GM23338 (cell line): ENCODE results near the gene TNFRSF12A. TPM values are rescaled to one million over a fixed set of nuclear protein-coding genes. Genes with fewer than 3 reads are reported as not detected.

ENCODE experiments used
- ATAC-seq: fragments of 200-7000 bp; cut with Tn5 transposase; 3 replicates; pipeline ENCODE4 v1.9.1; 2020
- DNase-seq: peaks from one replicate; pipeline ENCODE4 v3.0.0-alpha.2; 2015; ENCODE audit warnings: low spot score
- H2AFZ ChIP-seq: fragments of 200-600 bp; sonication (generic); 2 replicates; pipeline ENCODE4 v1.8.0; 2016; ENCODE audit warnings: antibody characterized with exemption, mild to moderate bottlenecking, moderate library complexity
- H3F3A ChIP-seq: fragments of 200-600 bp; sonication (generic); replicated peaks from 2 replicates; pipeline ENCODE4 v1.8.0; 2017; ENCODE audit warnings: antibody characterized with exemption, mixed run types, low read depth
- H3K27ac ChIP-seq: fragments of 200-600 bp; sonication (generic); 2 replicates; pipeline ENCODE4 v1.6.1; 2016; ENCODE audit warnings: low read depth
- H3K27me3 ChIP-seq: fragments of 200-600 bp; sonication (generic); 2 replicates; pipeline ENCODE4 v1.8.0; 2016; ENCODE audit warnings: mild to moderate bottlenecking, mixed run types, moderate library complexity; ENCODE audit not compliant: insufficient read depth
- H3K36me3 ChIP-seq: fragments of 200-600 bp; sonication (generic); 2 replicates; pipeline ENCODE4 v1.8.0; 2016; ENCODE audit warnings: mild to moderate bottlenecking; ENCODE audit not compliant: insufficient read depth
- H3K4me1 ChIP-seq: fragments of 200-600 bp; sonication (generic); 2 replicates; pipeline ENCODE4 v1.8.0; 2016; ENCODE audit warnings: mild to moderate bottlenecking, moderate library complexity; ENCODE audit not compliant: insufficient read depth
- H3K4me2 ChIP-seq: fragments of 200-600 bp; sonication (generic); 2 replicates; pipeline ENCODE4 v1.7.1; 2017; ENCODE audit warnings: mixed run types
- H3K4me3 ChIP-seq: fragments of 200-600 bp; sonication (generic); 2 replicates; pipeline ENCODE4 v1.6.1; 2016; ENCODE audit warnings: mixed run types
- H3K79me2 ChIP-seq: fragments of 200-600 bp; sonication (generic); replicated peaks from 2 replicates; pipeline ENCODE4 v1.8.0; 2017; ENCODE audit warnings: mild to moderate bottlenecking; ENCODE audit not compliant: insufficient read depth
- H3K9me2 ChIP-seq: fragments of 200-600 bp; sonication (generic); 2 replicates; pipeline ENCODE4 v1.8.0; 2017; ENCODE audit not compliant: insufficient read depth
- H4K20me1 ChIP-seq: fragments of 200-600 bp; sonication (generic); replicated peaks from 2 replicates; pipeline ENCODE4 v1.8.0; 2017; ENCODE audit warnings: mild to moderate bottlenecking; ENCODE audit not compliant: insufficient read depth
- H3K27ac Mint-ChIP-seq: 2 replicates; pipeline ENCODE4 v1.8.0; 2020; ENCODE audit warnings: inconsistent platforms, mild to moderate bottlenecking, moderate library complexity, mixed read lengths
- H3K27me3 Mint-ChIP-seq: 3 replicates; pipeline ENCODE4 v1.8.0; 2022; ENCODE audit warnings: low read depth, mild to moderate bottlenecking, moderate library complexity, mixed read lengths, inconsistent platforms; ENCODE audit not compliant: insufficient read depth, poor library complexity
- H3K36me3 Mint-ChIP-seq: 3 replicates; pipeline ENCODE4 v1.8.0; 2021; ENCODE audit warnings: low read depth, mild to moderate bottlenecking, inconsistent platforms, moderate library complexity, mixed read lengths
- H3K4me1 Mint-ChIP-seq: 3 replicates; pipeline ENCODE4 v1.8.0; 2020; ENCODE audit warnings: mild to moderate bottlenecking, inconsistent platforms, mixed read lengths
- H3K4me3 Mint-ChIP-seq: 3 replicates; pipeline ENCODE4 v1.8.0; 2021; ENCODE audit warnings: moderate library complexity, mild to moderate bottlenecking, inconsistent platforms, mixed read lengths
- H3K9me3 Mint-ChIP-seq: 3 replicates; pipeline ENCODE4 v1.8.0; 2020; ENCODE audit warnings: moderate library complexity, mild to moderate bottlenecking, inconsistent platforms, mixed read lengths
- CREB1 ChIP-seq: fragments of 250-450 bp; sonication (Bioruptor Pico); IDR thresholded peaks from 2 replicates; pipeline ENCODE4 v1.5.0; 2020; ENCODE audit warnings: low read depth, mild to moderate bottlenecking, moderate library complexity
- JUNB ChIP-seq: IDR thresholded peaks from one replicate; pipeline ENCODE4 v1.6.1; 2016; ENCODE audit warnings: antibody characterized with exemption; ENCODE audit not compliant: unreplicated experiment
- POLR2AphosphoS5 ChIP-seq: IDR thresholded peaks from 2 replicates; pipeline ENCODE4 v1.6.1; 2016; ENCODE audit warnings: antibody characterized with exemption, low read depth
- ZNF114 ChIP-seq: fragments of 250-450 bp; sonication (Bioruptor Pico); IDR thresholded peaks from 2 replicates; pipeline ENCODE4 v1.5.0; 2020; ENCODE audit warnings: mild to moderate bottlenecking, moderate library complexity
- polyA plus RNA-seq: library from polyadenylated mRNA; unstranded; fragments of >200 nt; fragmentation: Nextera tagmentation; extraction: Ambion mirVana; gene quantifications from 2 replicates; pipeline ENCODE4 v1.2.1, GENCODE V29; 2016
- total RNA-seq: library from RNA; depleted of rRNA; stranded (reverse); fragments of >200 nt; shearing (Covaris generic); gene quantifications from 2 replicates; pipeline ENCODE4 v1.2.3, GENCODE V29; 2014
- TF ChIP-seq, protein P1 (sequence below): IDR thresholded peaks from one replicate; pipeline ENCODE4 v1.6.1; 2018; ENCODE audit warnings: antibody characterized with exemption; ENCODE audit not compliant: unreplicated experiment
- TF ChIP-seq, protein P2 (sequence below): IDR thresholded peaks from 2 replicates; pipeline ENCODE4 v1.6.1; 2016; ENCODE audit warnings: antibody characterized with exemption
- TF ChIP-seq, protein P3 (sequence below): fragments of 250-450 bp; sonication (Bioruptor Pico); IDR thresholded peaks from 2 replicates; pipeline ENCODE4 v1.5.0; 2020; ENCODE audit warnings: mild to moderate bottlenecking, moderate library complexity

Gene TNFRSF12A
- total and polyA plus RNA-seq, 2 experiments from 2014 or later = 78.0 to 152 TPM

DNA sequence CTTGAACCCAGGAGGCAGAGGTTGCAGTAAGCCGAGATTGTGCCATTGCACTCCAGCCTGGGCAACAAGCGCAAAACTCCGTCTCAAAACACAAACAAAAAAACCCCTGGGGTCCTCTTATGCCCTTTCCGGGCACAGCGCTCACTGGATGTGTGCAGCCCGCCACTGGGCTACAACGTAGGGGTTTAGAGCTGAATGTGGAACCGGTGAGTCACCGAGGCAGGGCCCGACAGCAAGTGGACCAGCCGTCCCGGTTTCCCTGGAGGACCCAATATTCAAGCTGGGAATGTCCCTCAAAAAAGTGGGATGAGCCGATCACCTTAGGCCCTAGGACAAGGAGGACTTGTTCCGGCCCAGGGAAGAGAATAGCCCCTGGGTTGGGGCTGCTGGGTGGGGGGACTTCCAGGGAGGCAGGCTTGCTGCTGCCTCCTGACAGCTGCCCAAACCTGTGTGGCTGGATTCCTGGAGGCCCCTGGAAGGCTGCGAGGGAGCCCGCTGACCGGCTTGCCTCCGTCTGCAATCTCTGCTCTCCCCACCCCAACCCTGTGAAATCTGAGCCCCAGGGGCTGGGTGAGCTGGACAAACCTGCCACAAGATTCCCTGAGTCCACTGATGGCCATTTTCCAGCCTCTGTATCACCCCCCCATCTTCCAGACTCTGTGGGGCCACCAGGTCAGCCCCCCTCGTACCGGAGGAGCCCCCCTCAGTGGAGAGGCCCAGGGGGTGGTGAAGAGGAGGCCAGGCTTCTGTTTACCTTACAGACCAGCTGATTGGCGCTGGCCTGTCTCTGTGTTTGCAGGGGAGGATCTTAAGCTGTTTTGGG is 10.4 kb upstream of the TNFRSF12A start:
- Histone ChIP-seq H3K4me1 (peaks cover 82% of the 10 kb centered on the region), H3K4me3 (peak overlapping the region; percentile 55), H3K27ac (peak overlapping the region; percentile 100), H3F3A (peaks cover 58% of the 10 kb centered on the region), H3K27me3 (peaks cover 11% of the 10 kb centered on the region), H3K79me2 (no peaks in the 10 kb centered on the region; the same call in 1 of the 2 replicates), H3K4me2 (peak overlapping the region; percentile 84), H2AFZ (no peak overlapping the region), H4K20me1 (peaks cover 1% of the 10 kb centered on the region; the same call in 1 of the 2 replicates), H3K36me3 (no peaks in the 10 kb centered on the region), H3K9me2 (no peaks in the 10 kb centered on the region)
- TF ChIP-seq, protein P1, sequence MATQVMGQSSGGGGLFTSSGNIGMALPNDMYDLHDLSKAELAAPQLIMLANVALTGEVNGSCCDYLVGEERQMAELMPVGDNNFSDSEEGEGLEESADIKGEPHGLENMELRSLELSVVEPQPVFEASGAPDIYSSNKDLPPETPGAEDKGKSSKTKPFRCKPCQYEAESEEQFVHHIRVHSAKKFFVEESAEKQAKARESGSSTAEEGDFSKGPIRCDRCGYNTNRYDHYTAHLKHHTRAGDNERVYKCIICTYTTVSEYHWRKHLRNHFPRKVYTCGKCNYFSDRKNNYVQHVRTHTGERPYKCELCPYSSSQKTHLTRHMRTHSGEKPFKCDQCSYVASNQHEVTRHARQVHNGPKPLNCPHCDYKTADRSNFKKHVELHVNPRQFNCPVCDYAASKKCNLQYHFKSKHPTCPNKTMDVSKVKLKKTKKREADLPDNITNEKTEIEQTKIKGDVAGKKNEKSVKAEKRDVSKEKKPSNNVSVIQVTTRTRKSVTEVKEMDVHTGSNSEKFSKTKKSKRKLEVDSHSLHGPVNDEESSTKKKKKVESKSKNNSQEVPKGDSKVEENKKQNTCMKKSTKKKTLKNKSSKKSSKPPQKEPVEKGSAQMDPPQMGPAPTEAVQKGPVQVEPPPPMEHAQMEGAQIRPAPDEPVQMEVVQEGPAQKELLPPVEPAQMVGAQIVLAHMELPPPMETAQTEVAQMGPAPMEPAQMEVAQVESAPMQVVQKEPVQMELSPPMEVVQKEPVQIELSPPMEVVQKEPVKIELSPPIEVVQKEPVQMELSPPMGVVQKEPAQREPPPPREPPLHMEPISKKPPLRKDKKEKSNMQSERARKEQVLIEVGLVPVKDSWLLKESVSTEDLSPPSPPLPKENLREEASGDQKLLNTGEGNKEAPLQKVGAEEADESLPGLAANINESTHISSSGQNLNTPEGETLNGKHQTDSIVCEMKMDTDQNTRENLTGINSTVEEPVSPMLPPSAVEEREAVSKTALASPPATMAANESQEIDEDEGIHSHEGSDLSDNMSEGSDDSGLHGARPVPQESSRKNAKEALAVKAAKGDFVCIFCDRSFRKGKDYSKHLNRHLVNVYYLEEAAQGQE = peak; percentile 33
- peak; percentile 64; the same call in 1 of the 2 replicates for TF ChIP-seq POLR2AphosphoS5
- 0 out of 2 replicates have a peak, but pooled peaks have one; percentile 17 for TF ChIP-seq CREB1
- TF ChIP-seq, protein P2, sequence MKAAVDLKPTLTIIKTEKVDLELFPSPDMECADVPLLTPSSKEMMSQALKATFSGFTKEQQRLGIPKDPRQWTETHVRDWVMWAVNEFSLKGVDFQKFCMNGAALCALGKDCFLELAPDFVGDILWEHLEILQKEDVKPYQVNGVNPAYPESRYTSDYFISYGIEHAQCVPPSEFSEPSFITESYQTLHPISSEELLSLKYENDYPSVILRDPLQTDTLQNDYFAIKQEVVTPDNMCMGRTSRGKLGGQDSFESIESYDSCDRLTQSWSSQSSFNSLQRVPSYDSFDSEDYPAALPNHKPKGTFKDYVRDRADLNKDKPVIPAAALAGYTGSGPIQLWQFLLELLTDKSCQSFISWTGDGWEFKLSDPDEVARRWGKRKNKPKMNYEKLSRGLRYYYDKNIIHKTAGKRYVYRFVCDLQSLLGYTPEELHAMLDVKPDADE = 0 out of 2 replicates have a peak, but pooled peaks have one; percentile 17
- TF ChIP-seq ZNF114 (CRISPR knock-in tag) = no peak
- Mint-ChIP-seq H3K27ac (peak overlapping the region; percentile 100), H3K27me3 (peaks cover 54% of the 10 kb centered on the region), H3K4me1 (peaks cover 66% of the 10 kb centered on the region), H3K4me3 (peak overlapping the region; percentile 82), H3K36me3 (peaks cover 18% of the 10 kb centered on the region), H3K9me3 (no peaks in the 10 kb centered on the region)
- peak; percentile 97 for DNase-seq
- ATAC-seq = peak; percentile 20

DNA sequence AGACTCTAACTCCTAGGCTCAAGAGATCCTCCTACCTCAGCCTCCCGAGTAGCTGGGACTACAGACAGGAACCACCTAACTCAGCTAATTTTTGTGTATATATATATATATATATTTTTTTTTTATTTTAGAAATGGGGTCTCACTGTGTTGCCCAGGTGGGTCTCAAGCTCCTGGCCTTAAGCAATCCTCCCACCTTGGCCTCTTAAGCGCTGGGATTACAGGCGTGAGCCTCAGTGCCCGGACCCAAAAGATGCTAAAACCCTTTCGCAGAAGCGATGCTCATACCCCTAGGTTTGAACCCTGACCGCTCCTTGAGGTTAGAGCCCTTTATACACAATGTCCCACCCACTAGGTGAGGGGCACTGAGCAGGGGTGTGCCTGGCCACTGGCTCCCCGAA is 9.7 kb upstream of the TNFRSF12A start:
- Mint-ChIP-seq H3K4me1 (peaks cover 74% of the 10 kb centered on the region), H3K27ac (peak overlapping the region; percentile 85; the same call in 1 of the 2 replicates), H3K36me3 (peaks cover 26% of the 10 kb centered on the region), H3K9me3 (no peaks in the 10 kb centered on the region), H3K27me3 (peaks cover 55% of the 10 kb centered on the region), H3K4me3 (peak overlapping the region; percentile 82; the same call in 1 of the 3 replicates)
- Histone ChIP-seq H2AFZ (no peak overlapping the region), H3K27ac (peak overlapping the region; percentile 100), H3K27me3 (peaks cover 11% of the 10 kb centered on the region), H3K4me1 (peaks cover 84% of the 10 kb centered on the region), H3K4me3 (peak overlapping the region; percentile 55; the same call in 1 of the 2 replicates), H3K79me2 (no peaks in the 10 kb centered on the region; the same call in 1 of the 2 replicates), H3K36me3 (no peaks in the 10 kb centered on the region), H3K9me2 (no peaks in the 10 kb centered on the region), H4K20me1 (peaks cover 8% of the 10 kb centered on the region), H3K4me2 (peak overlapping the region; percentile 88), H3F3A (peaks cover 58% of the 10 kb centered on the region)
- ATAC-seq (no peak), DNase-seq (no peak)
- TF ChIP-seq POLR2AphosphoS5 (no peak), JUNB (no peak)
- TF ChIP-seq, protein P3, sequence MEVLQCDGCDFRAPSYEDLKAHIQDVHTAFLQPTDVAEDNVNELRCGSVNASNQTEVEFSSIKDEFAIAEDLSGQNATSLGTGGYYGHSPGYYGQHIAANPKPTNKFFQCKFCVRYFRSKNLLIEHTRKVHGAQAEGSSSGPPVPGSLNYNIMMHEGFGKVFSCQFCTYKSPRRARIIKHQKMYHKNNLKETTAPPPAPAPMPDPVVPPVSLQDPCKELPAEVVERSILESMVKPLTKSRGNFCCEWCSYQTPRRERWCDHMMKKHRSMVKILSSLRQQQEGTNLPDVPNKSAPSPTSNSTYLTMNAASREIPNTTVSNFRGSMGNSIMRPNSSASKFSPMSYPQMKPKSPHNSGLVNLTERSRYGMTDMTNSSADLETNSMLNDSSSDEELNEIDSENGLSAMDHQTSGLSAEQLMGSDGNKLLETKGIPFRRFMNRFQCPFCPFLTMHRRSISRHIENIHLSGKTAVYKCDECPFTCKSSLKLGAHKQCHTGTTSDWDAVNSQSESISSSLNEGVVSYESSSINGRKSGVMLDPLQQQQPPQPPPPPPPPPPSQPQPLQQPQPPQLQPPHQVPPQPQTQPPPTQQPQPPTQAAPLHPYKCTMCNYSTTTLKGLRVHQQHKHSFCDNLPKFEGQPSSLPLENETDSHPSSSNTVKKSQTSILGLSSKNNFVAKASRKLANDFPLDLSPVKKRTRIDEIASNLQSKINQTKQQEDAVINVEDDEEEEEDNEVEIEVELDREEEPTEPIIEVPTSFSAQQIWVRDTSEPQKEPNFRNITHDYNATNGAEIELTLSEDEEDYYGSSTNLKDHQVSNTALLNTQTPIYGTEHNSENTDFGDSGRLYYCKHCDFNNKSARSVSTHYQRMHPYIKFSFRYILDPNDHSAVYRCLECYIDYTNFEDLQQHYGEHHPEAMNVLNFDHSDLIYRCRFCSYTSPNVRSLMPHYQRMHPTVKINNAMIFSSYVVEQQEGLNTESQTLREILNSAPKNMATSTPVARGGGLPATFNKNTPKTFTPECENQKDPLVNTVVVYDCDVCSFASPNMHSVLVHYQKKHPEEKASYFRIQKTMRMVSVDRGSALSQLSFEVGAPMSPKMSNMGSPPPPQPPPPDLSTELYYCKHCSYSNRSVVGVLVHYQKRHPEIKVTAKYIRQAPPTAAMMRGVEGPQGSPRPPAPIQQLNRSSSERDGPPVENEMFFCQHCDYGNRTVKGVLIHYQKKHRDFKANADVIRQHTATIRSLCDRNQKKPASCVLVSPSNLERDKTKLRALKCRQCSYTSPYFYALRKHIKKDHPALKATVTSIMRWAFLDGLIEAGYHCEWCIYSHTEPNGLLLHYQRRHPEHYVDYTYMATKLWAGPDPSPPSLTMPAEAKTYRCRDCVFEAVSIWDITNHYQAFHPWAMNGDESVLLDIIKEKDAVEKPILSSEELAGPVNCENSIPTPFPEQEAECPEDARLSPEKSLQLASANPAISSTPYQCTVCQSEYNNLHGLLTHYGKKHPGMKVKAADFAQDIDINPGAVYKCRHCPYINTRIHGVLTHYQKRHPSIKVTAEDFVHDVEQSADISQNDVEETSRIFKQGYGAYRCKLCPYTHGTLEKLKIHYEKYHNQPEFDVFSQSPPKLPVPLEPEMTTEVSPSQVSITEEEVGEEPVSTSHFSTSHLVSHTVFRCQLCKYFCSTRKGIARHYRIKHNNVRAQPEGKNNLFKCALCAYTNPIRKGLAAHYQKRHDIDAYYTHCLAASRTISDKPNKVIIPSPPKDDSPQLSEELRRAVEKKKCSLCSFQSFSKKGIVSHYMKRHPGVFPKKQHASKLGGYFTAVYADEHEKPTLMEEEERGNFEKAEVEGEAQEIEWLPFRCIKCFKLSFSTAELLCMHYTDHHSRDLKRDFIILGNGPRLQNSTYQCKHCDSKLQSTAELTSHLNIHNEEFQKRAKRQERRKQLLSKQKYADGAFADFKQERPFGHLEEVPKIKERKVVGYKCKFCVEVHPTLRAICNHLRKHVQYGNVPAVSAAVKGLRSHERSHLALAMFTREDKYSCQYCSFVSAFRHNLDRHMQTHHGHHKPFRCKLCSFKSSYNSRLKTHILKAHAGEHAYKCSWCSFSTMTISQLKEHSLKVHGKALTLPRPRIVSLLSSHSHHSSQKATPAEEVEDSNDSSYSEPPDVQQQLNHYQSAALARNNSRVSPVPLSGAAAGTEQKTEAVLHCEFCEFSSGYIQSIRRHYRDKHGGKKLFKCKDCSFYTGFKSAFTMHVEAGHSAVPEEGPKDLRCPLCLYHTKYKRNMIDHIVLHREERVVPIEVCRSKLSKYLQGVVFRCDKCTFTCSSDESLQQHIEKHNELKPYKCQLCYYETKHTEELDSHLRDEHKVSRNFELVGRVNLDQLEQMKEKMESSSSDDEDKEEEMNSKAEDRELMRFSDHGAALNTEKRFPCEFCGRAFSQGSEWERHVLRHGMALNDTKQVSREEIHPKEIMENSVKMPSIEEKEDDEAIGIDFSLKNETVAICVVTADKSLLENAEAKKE (CRISPR knock-in tag) = no peak
